A549 (cell line): ENCODE results near the gene PHPT1. TPM values are rescaled to one million over a fixed set of nuclear protein-coding genes. Genes with fewer than 3 reads are reported as not detected.
"Not testable (repeated sequence)": the region's sequence is repeated elsewhere in the genome, so short reads cannot be mapped to it uniquely, and the experiment has no call there.

Experiments used
- ATAC-seq, 2 experiments: fragments of 200-7000 bp in 1 of 2; fragments of >200 bp in 1 of 2; cut with Nextera tagmentation in 1 of 2; cut with Tn5 transposase in 1 of 2; 3 replicates each; pipeline versions ENCODE4 v1.8.0 to v1.9.1; 2018 to 2020; ENCODE audit warnings: mild to moderate bottlenecking in 1 of 2, moderate library complexity in 1 of 2
- CTCF ChIA-PET: fragments of 300-600 bp; sonication (Branson Sonifier 250); formaldehyde crosslinking; extraction: SDS; loops from one replicate; lab custom pipeline; 2021; ENCODE audit warnings: antibody characterized with exemption, inconsistent platforms; lab: Yijun Ruan, JAX
- POLR2A ChIA-PET: fragments of 350-600 bp; formaldehyde crosslinking; extraction: SDS; loops from one replicate; lab custom pipeline; 2021; ENCODE audit warnings: antibody characterized with exemption, inconsistent platforms; lab: Yijun Ruan, JAX
- DNase-seq, 2 experiments: peaks; one replicate each; pipeline versions ENCODE4 v3.0.0 to v3.0.0-alpha.2; 2011 to 2016; ENCODE audit warnings: low read depth in 1 of 2, low spot score in 1 of 2
- FAIRE-seq: peaks from 2 replicates; lab custom pipeline; 2011; peaks lifted over from hg19 to GRCh38; lab: Jason Lieb, UNC
- H3K27ac ChIP-seq, 2 experiments: fragments of >200 bp; sonication (Bioruptor Twin); formaldehyde crosslinking; 3 replicates each; pipeline ENCODE4 v1.5.1; 2016 to 2017
- H3K4me1 ChIP-seq: fragments of >200 bp; sonication (Bioruptor Twin); formaldehyde crosslinking; 3 replicates; pipeline ENCODE4 v1.6.1; 2016
- H3K4me2 ChIP-seq: fragments of >200 bp; sonication (Bioruptor Twin); formaldehyde crosslinking; 3 replicates; pipeline ENCODE4 v1.6.1; 2016
- H3K4me3 ChIP-seq: fragments of >200 bp; sonication (Bioruptor Twin); formaldehyde crosslinking; 3 replicates; pipeline ENCODE4 v1.5.1; 2016
- H3K9me3 ChIP-seq: fragments of >200 bp; sonication (Bioruptor Twin); formaldehyde crosslinking; 3 replicates; pipeline ENCODE4 v1.6.1; 2016
- CHD2 ChIP-seq: fragments of 150-350 bp; IDR thresholded peaks from 2 replicates; pipeline ENCODE4 v1.6.1; 2014; ENCODE audit warnings: low read length; ENCODE audit not compliant: partially characterized antibody
- CHD4 ChIP-seq: fragments of 200-600 bp; sonication (generic); IDR thresholded peaks from 2 replicates; pipeline ENCODE4 v1.6.1; 2016; ENCODE audit warnings: antibody characterized with exemption, mild to moderate bottlenecking, borderline replicate concordance
- EHMT2 ChIP-seq: fragments of 200-600 bp; sonication (generic); IDR thresholded peaks from 2 replicates; pipeline ENCODE4 v1.6.1; 2016; ENCODE audit warnings: antibody characterized with exemption, low read depth, mild to moderate bottlenecking, moderate library complexity
- HDAC2 ChIP-seq: fragments of 200-600 bp; sonication (generic); IDR thresholded peaks from 2 replicates; pipeline ENCODE4 v1.6.1; 2016
- HEYL ChIP-seq: fragments of 250-450 bp; sonication (Bioruptor Pico); IDR thresholded peaks from 2 replicates; pipeline ENCODE4 v1.8.0; 2021; ENCODE audit warnings: mild to moderate bottlenecking, moderate library complexity
- HOXB5 ChIP-seq: fragments of 250-450 bp; sonication (Bioruptor Pico); IDR thresholded peaks from 2 replicates; pipeline ENCODE4 v1.5.0; 2020; ENCODE audit warnings: mild to moderate bottlenecking, moderate library complexity
- JUN ChIP-seq, 2 experiments: fragments of >200 bp; sonication (Bioruptor Twin); formaldehyde crosslinking; IDR thresholded peaks; 2 replicates in 1 of 2; 3 replicates in 1 of 2; pipeline ENCODE4 v1.6.1; 2016 to 2017
- JUNB ChIP-seq: fragments of >200 bp; sonication (Bioruptor Twin); formaldehyde crosslinking; IDR thresholded peaks from 2 replicates; pipeline ENCODE4 v1.6.1; 2016
- MAZ ChIP-seq: fragments of 150-350 bp; IDR thresholded peaks from 2 replicates; pipeline ENCODE4 v1.6.1; 2014; ENCODE audit warnings: antibody characterized with exemption, low read depth, low read length, borderline replicate concordance
- MYC ChIP-seq: IDR thresholded peaks from 2 replicates; pipeline ENCODE4 v1.6.1; 2012; ENCODE audit warnings: mild to moderate bottlenecking, inconsistent platforms, low read length, improper control_type of control experiment, borderline replicate concordance
- NFE2L2 ChIP-seq: fragments of 150-350 bp; conservative IDR thresholded peaks from 2 replicates; pipeline ENCODE4 v1.6.1; 2014; ENCODE audit warnings: low read length
- RCOR1 ChIP-seq: fragments of 150-350 bp; IDR thresholded peaks from 2 replicates; pipeline ENCODE4 v1.6.1; 2014; ENCODE audit warnings: antibody characterized with exemption, low read length, low read depth
- REST ChIP-seq: fragments of 200-600 bp; sonication (generic); IDR thresholded peaks from 2 replicates; pipeline ENCODE4 v1.6.1; 2016; ENCODE audit warnings: antibody characterized with exemption, mild to moderate bottlenecking, moderate library complexity
- SREBF2 ChIP-seq: fragments of 450-650 bp; IDR thresholded peaks from 2 replicates; pipeline ENCODE4 v1.6.1; 2014; ENCODE audit warnings: mild to moderate bottlenecking, moderate library complexity
- ZFP36 ChIP-seq: fragments of 450-650 bp; IDR thresholded peaks from 2 replicates; pipeline ENCODE4 v1.6.1; 2014; ENCODE audit warnings: borderline replicate concordance; ENCODE audit not compliant: partially characterized antibody
- WGBS: methylation state at CpG from one replicate; pipeline ENCODE4 v1.1.6; 2017; ENCODE audit errors: missing lambda C conversion rate; 5-methylcytosine and 5-hydroxymethylcytosine counted together
- polyA plus RNA-seq, 4 experiments: library from polyadenylated mRNA; depleted of rRNA in 3 of 4; stranded (reverse); fragments of >200 nt; fragmentation: RNase III in 1 of 4; extraction: RNeasy Plus Mini Kit Qiagen cat#74134 plus additional on column Dnase treatment in 1 of 4; gene quantifications; 2 replicates in 3 of 4; 3 replicates in 1 of 4; pipeline ENCODE4 v1.2.3, GENCODE V29; 2011 to 2017
- TF ChIP-seq, protein P1 (sequence below): fragments of 250-450 bp; sonication (Bioruptor Pico); IDR thresholded peaks from 2 replicates; pipeline ENCODE4 v1.5.0; 2021; ENCODE audit warnings: mild to moderate bottlenecking, moderate library complexity, borderline replicate concordance
- TF ChIP-seq, protein P2 (sequence below): IDR thresholded peaks from 2 replicates; pipeline ENCODE4 v1.6.1; 2012

PHPT1 gene
- polyA plus RNA-seq, 2 of the 4 experiments (the other 2 are of a cell fraction): 123 to 234 TPM

DNA sequence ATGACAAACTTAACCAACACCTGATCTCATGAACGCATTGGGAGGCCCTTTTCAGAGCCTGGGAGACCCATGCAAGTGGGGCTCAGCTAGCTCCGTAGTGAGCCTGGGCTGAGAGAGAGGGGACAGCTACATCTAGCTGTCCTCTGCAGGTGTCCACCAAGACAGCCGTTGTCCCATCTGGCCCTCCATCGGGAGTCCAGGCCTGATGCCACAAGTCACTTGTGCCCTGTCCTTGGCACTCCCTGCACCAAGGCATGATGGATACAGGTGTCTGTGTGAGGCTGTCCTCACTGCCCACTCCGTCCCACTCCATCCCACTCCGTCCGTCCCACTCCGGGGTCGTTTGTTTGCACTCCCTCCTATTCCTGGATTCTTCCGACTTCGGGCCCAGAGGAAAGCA lies 19.4 kb downstream of the PHPT1 start:
- Histone ChIP-seq H3K9me3 (peaks cover 40% of the 10 kb centered on the region), H3K27ac (no peak overlapping the region), H3K4me2 (no peak overlapping the region), H3K4me3 (no peak overlapping the region), H3K4me1 (peaks cover 21% of the 10 kb centered on the region)
- ChIA-PET CTCF (interaction anchor here (0.8 to 1.3 kb wide), 2 partner anchors 13 to 25 kb away, joined by 3 to 4 read pairs; no protein-coding TSS in a partner anchor), POLR2A (interaction anchor here (2.5 kb wide), 1 partner anchor 13 kb away, joined by 10 read pairs; no protein-coding TSS in a partner anchor)
- 84% methylated on average over 11 of the region's 11 CpGs for WGBS
- FAIRE-seq: no peak
- no peak for DNase-seq
- ATAC-seq: no peak
- TF ChIP-seq MYC: no peak
- TF ChIP-seq JUNB: no peak

DNA sequence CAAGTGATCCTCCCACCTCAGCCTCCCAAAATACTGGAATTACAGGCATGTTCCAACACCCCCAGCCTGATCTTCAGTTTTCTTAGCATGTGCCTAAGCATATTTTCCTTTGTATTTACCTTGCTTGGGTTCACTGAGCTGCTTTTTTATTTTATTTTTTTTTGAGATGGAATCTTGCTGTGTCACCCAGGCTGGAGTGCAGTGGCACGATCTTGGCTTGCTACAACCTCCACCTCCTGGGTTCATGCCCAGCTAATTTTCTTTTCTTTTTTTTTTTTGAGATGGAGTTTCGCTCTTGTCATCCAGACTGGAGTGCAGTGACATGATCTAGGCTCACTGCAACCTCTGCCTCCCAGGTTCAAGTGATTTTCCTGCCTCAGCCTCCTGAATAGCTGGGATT lies 20.4 kb downstream of the PHPT1 start:
- not testable (repeated sequence) for H3K4me3 ChIP-seq, H3K4me2 ChIP-seq, H3K27ac ChIP-seq, FAIRE-seq, DNase-seq, ATAC-seq
- Histone ChIP-seq H3K9me3 (peaks cover 40% of the 10 kb centered on the region), H3K4me1 (peaks cover 12% of the 10 kb centered on the region; the same call in 2 of the 3 replicates)
- WGBS: 90% methylated on average over 2 of the region's 2 CpGs
- ChIA-PET CTCF (interaction anchor here (0.6 to 2.2 kb wide), 11 partner anchors 9 to 165 kb away, joined by 3 to 11 read pairs (median 4); partner anchors contain the start of gene PAXX), POLR2A (interaction anchor here (0.7 to 2.5 kb wide), 3 partner anchors 12 to 17 kb away, joined by 3 to 10 read pairs (median 4); partner anchors contain the start of gene TRAF2)

DNA sequence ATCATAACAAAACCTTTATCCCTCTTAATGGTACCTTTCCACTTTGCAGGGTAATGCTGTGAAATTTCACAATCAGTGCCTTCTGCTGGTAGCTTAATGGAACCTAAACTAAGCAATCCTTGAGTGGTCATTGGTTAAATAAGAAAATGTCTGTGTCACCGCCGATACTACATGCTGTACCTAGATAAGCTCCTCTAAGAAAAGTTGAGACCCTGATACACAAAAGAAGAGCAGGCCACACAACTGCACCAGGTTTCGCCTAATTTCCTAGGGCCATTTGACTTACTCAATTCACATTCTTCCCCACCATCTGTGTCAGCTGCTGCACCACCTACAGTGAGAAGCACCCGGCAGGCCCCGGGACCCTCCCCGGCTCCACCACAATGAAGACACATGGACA lies 25.9 kb downstream of the PHPT1 start:
- TF ChIP-seq, protein P1, sequence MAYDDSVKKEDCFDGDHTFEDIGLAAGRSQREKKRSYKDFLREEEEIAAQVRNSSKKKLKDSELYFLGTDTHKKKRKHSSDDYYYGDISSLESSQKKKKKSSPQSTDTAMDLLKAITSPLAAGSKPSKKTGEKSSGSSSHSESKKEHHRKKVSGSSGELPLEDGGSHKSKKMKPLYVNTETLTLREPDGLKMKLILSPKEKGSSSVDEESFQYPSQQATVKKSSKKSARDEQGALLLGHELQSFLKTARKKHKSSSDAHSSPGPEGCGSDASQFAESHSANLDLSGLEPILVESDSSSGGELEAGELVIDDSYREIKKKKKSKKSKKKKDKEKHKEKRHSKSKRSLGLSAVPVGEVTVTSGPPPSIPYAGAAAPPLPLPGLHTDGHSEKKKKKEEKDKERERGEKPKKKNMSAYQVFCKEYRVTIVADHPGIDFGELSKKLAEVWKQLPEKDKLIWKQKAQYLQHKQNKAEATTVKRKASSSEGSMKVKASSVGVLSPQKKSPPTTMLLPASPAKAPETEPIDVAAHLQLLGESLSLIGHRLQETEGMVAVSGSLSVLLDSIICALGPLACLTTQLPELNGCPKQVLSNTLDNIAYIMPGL: no peak
- TF ChIP-seq CHD2: no peak
- TF ChIP-seq, all 56 proteins: peak for 0
- DNase-seq (no peak), ATAC-seq (no peak), FAIRE-seq (no peak)
- no peak overlapping the region for H3K4me3 ChIP-seq
- no peak overlapping the region for H3K27ac ChIP-seq
- CTCF ChIA-PET: interaction anchor here (1.4 kb wide), 1 partner anchor 11 kb away, joined by 5 read pairs; the partner anchor contains the start of gene TRAF2
- peaks cover 23% of the 10 kb centered on the region; the same call in 2 of the 3 replicates for H3K9me3 ChIP-seq
- no peaks in the 10 kb centered on the region for H3K4me1 ChIP-seq
- no peak overlapping the region for H3K4me2 ChIP-seq
- POLR2A ChIA-PET: interaction anchor here (0.7 to 1.1 kb wide), 3 partner anchors 9 to 348 kb away, joined by 3 to 4 read pairs (median 4); partner anchors contain the start of gene EDF1
- WGBS: 92% methylated on average over 6 of the region's 6 CpGs

- TF ChIP-seq EHMT2: no peak
- TF ChIP-seq HOXB5 (CRISPR knock-in tag): no peak
- no peak for TF ChIP-seq SREBF2
- TF ChIP-seq HEYL (CRISPR knock-in tag): no peak
- TF ChIP-seq CHD4: no peak
- TF ChIP-seq MAZ: no peak
- no peak for TF ChIP-seq HDAC2
- no peak for TF ChIP-seq NFE2L2
- no peak for TF ChIP-seq REST
- TF ChIP-seq JUN (IDR thresholded peaks at IDR 0.05): no peak
- TF ChIP-seq ZFP36: no peak
- TF ChIP-seq RCOR1: no peak
- TF ChIP-seq, protein P2, sequence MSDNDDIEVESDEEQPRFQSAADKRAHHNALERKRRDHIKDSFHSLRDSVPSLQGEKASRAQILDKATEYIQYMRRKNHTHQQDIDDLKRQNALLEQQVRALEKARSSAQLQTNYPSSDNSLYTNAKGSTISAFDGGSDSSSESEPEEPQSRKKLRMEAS: no peak
- no peak for TF ChIP-seq CHD2
- no peak for DNase-seq
- Histone ChIP-seq H3K27ac (no peak overlapping the region), H3K4me1 (peaks cover 4% of the 10 kb centered on the region), H3K9me3 (peaks cover 10% of the 10 kb centered on the region; the same call in 2 of the 3 replicates), H3K4me2 (no peak overlapping the region), H3K4me3 (no peak overlapping the region)
- ChIA-PET POLR2A (no interaction called here), CTCF (no interaction called here)
- WGBS: 82% methylated on average over 5 of the region's 5 CpGs
- no peak for ATAC-seq
- FAIRE-seq: no peak
Observed at GRCh38 chr9:136876476-136876875, 27.3 kb downstream of the PHPT1 start.
